GM18868 (cell line): ENCODE data around the gene PRPSAP2.
A peak's percentile ranks its signal among the peaks of the same experiment; 100 is the strongest.
"Not testable (repeated sequence)": the region's sequence is repeated elsewhere in the genome, so short reads cannot be mapped to it uniquely, and the experiment has no call there.

Experiments
- ATAC-seq: cut with Tn5 transposase; IDR thresholded peaks from one replicate; pipeline ENCODE4 v1.9.1; 2021; ENCODE audit warnings: mild to moderate bottlenecking, moderate library complexity; ENCODE audit not compliant: unreplicated experiment

The PRPSAP2 gene

GRCh38 chr17:18888766-18889290, 30.9 kb downstream of the PRPSAP2 start:
- ATAC-seq: no peak

GRCh38 chr17:18889658-18890057, 31.7 kb downstream of the PRPSAP2 start:
- ATAC-seq: no peak

- no peak for ATAC-seq
Observed at GRCh38 chr17:18891541-18891940, 33.6 kb downstream of the PRPSAP2 start.

DNA sequence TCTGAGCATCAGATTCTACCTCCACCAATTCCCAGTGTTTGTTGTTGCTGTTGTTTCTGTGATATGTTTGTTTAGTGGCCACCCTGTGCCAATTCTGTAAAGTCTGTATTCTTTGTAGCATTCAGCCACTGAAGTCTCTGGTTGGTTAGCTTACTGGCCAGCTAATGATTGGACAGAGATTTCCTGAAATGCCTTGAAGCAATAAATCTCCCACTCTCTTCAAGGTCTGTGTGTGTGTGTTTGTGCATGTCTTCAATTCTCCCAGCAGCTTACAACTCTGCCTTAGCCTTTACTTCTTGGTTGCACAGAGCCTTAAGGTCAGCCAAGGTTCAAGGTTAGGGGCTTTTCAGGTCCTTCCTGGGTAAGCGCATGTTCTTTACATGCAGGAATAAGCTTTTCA, 38.2 kb downstream of the PRPSAP2 start:
- ATAC-seq: no peak

DNA sequence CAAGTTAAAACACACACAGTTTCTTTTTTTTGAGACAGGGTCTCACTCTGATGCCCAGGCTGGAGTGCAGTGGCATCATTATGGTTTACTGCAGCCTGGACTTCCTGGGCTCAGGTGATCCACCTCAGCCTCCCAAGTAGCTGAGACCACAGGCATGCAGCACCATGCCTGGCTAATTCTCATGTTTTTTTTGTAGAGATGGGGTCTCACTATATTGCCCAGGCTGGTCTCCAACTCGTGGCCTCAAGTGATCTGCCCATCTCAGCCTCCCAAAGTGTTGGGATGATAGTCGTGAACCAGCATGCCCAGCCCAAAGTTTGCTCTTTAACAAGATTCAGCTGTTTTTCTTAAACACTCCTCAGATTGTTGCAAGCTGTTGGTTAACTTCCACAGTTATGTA, 39.0 kb downstream of the PRPSAP2 start:
- ATAC-seq: no peak

GRCh38 chr17:18904482-18904881, 46.6 kb downstream of the PRPSAP2 start:
- ATAC-seq: no peak

DNA sequence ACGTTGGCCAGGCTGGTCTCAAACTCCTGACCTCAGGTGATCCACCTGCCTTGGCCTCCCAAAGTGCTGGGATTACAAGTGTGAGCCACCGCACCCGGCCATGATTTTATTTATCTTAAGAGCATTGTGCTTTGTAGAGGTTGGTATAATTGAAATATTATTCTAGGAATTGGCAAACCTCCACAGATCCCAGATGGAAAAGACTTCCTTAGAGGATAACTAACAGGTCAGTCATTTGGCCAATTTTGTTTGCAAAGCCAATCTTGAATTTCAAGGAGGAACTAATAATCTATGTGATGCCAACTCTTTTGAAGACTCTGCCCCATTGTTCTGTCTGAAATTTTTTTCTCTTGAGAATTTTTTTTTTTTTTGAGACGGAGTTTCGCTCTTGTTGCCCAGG, 47.3 kb downstream of the PRPSAP2 start:
- ATAC-seq: no peak

GRCh38 chr17:18910326-18910725, 52.4 kb downstream of the PRPSAP2 start:
- ATAC-seq: no peak

DNA sequence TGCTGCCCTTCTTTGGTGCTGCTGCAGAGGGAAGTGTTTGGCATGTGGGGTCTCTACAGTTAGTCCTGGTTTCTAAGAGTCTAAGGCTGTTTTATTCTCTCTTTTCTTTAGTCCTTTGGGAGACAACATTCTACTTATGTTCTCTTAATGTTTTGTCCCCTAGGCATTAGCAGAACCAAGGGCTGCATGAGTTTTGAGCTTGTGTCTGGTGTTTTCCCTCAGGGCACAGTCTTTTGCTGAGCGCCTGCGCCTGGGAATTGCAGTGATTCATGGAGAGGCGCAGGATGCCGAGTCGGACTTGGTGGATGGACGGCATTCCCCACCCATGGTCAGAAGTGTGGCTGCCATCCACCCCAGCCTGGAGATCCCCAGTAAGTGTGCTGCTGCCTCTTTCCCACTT, 53.0 kb downstream of the PRPSAP2 start:
- no peak for ATAC-seq

DNA sequence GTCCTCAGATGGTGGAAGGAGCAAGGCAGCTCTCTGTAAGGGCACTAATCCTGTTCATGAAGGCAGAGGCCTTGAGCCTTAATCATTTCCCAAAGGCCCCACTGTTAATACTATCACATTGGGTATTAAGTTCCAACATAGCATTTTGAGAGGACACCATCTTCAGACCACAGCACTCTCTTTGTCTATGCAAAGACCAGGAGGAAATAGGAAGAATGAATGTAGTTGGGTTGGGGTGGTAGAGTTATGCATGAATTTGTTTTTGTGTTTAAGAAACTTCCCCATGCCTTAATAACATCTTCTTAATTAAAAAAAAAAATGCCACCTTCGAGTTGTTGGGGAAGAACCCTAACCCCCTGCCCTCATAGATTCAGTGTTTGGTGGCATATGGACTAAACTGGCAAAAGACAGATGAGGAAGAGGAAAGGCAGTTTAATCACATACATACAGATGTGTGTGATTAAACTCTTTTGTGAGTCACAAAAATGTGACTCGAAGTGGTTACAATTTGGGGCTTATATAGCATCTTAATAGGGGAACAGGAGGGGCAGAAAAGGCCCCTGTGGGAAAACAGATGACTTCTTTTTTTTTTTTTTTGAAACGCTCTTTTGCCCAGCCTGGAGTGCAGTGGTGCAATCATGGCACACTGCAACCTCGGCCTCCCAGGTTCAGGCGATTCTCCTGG, 59.0 kb downstream of the PRPSAP2 start:
- no peak for ATAC-seq

- no peak for ATAC-seq
Observed at GRCh38 chr17:18917506-18918032, 59.6 kb downstream of the PRPSAP2 start.

GRCh38 chr17:18919963-18920362, 62.0 kb downstream of the PRPSAP2 start:
- no peak for ATAC-seq

- no peak for ATAC-seq
Observed at GRCh38 chr17:18920911-18921441, 63.0 kb downstream of the PRPSAP2 start.

DNA sequence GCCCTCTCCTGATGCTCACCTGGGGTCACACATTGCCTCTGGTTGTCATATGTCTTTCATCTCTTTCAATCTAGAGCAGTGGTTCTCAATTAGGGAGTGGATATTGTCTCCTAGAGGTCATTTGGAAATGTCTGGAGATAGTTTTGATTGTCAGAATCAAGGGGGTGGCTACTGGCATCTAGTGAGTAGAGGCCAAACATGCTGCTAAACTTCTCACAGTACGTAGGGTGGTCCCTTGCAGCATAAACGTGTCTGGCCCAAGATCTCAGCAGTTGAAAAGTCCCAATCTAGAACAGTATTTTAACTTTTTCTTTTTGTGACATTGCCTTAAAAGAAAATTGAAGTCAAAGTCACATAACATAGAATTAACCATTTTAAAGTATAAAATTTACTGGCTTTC, 63.6 kb downstream of the PRPSAP2 start:
- no peak for ATAC-seq

- peak; percentile 76 for ATAC-seq
Observed at GRCh38 chr17:18921912-18922451, 64.1 kb downstream of the PRPSAP2 start.

- ATAC-seq: not testable (repeated sequence)
Observed at GRCh38 chr17:18922596-18922995, 64.7 kb downstream of the PRPSAP2 start.

DNA sequence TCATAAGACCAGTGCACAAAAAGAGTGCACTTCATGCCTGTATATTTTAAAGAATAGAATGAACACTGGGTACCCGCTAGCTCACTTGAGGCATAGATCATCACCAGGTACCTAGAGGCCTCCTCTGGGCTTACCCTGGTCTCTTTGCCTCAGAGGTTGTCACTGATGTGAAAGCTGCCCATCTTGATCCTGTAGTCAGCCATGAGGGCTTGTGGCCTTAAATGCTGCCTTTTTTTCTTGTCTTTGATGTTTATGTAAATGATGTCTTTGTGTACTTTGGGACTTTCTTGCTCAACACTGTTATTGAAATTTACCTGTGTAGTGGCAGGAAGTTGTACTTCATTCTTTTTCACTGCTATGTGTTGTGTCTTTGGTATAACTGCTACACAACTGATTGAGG, 67.3 kb downstream of the PRPSAP2 start:
- no peak for ATAC-seq

GRCh38 chr17:18928628-18929125, 70.7 kb downstream of the PRPSAP2 start:
- no peak for ATAC-seq

GRCh38 chr17:18932360-18933055, 74.6 kb downstream of the PRPSAP2 start:
- no peak for ATAC-seq

DNA sequence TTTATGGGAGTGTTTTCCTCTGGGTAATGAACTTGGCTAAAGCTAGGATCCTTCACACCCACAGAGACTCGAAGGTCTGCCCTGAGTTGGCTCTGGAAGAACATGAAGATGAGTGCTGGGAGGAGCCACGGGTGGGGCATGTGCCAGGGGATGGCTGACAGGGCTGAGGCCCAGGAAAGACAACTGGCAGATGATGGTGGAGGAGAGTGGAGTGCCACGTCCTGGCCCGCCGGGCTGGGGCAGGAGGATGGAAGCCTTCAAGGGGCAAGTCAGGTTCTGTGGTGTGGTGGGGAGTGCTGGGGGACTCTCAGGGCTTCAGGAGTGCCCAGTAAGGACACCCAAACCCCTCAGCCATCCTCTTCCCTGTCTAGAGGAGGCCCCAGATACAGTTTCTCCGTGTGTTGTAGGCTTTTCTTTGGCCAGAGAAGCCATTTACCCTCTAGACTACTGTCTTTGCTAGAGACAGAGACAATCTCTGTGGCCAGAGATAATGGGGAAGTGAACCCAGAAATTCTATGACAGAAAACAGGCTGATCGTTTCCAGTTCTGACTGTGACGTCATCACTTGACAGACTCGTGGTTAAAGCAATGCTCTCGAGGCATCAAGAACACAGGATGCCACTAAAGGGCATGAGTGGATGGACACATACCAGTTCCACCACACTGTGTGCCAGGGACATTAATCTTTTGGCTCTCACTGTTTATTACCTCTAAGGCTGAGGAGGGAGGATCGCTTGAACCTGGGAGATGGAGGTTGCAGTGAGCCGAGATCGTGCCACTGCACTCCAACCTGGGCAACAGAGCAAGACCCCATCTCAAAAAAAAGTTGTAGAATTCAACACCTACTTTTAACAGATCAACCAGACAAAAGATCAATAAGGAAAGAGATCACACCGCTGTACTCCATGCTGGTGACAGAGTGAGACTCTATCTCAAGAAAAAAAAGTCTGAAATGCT, 75.4 kb downstream of the PRPSAP2 start:
- ATAC-seq: no peak
